IPS-18a (cell line): ENCODE measurements around the gene LYRM4.

ENCODE experiments used
- H3K27ac ChIP-seq: one replicate; pipeline ENCODE4 v1.5.1; 2013; ENCODE audit warnings: low read length
- H3K27me3 ChIP-seq: one replicate; pipeline ENCODE4 v1.6.1; 2013; ENCODE audit warnings: mild to moderate bottlenecking, low read length; ENCODE audit not compliant: control insufficient read depth, insufficient read depth
- H3K36me3 ChIP-seq: one replicate; pipeline ENCODE4 v1.6.1; 2013; ENCODE audit warnings: low read depth, low read length; ENCODE audit not compliant: control insufficient read depth
- H3K4me1 ChIP-seq: one replicate; pipeline ENCODE4 v1.6.1; 2013; ENCODE audit warnings: low read depth, low read length; ENCODE audit not compliant: control insufficient read depth
- H3K4me3 ChIP-seq: one replicate; pipeline ENCODE4 v1.5.1; 2013; ENCODE audit warnings: low read length
- H3K9ac ChIP-seq: one replicate; pipeline ENCODE4 v1.6.1; 2013; ENCODE audit warnings: mild to moderate bottlenecking, low read length, moderate library complexity
- H3K9me3 ChIP-seq: one replicate; pipeline ENCODE4 v1.6.1; 2013; ENCODE audit warnings: low read depth, low read length; ENCODE audit not compliant: control insufficient read depth

LYRM4 gene

DNA sequence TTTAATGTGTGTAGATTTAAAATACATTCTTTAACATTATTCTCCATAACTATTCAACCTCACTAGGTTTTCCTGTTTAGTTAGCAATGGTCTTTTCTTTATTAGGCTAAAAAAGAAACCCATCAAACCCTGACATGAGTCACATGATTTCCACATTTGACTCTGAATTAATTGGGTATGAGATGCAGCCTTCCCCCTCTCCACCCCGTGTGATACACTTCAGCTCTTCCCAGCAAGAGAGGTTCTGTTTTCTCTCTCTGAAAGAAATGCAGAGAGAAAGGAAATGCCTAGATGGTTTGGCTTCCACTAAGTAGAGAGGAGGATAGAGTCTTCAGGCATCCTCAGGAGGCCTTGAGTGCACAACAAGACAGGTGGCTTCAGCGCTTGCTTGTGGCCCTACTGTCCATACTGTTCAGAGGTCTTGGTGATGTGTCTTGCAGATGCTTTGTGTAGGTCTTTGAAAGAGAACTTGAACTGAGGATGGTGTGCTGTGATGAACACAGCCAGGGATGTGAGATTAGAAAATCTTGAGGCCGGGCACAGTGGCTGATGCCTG lies 17.9 kb upstream of the LYRM4 start:
- no peak overlapping the region for H3K4me3 ChIP-seq
- H3K9me3 ChIP-seq: no peaks in the 10 kb centered on the region
- H3K27ac ChIP-seq: no peak overlapping the region
- no peak overlapping the region for H3K9ac ChIP-seq
- no peaks in the 10 kb centered on the region for H3K36me3 ChIP-seq
- H3K27me3 ChIP-seq: no peaks in the 10 kb centered on the region
- H3K4me1 ChIP-seq: peaks cover 10% of the 10 kb centered on the region

- Histone ChIP-seq H3K36me3 (no peaks in the 10 kb centered on the region), H3K4me1 (peaks cover 10% of the 10 kb centered on the region), H3K4me3 (no peak overlapping the region), H3K9me3 (no peaks in the 10 kb centered on the region), H3K27ac (no peak overlapping the region), H3K9ac (peak overlapping the region; percentile 2), H3K27me3 (no peaks in the 10 kb centered on the region)
These were observed 17.3 kb upstream of the LYRM4 start for GRCh38 chr6:5278047-5278446.

DNA sequence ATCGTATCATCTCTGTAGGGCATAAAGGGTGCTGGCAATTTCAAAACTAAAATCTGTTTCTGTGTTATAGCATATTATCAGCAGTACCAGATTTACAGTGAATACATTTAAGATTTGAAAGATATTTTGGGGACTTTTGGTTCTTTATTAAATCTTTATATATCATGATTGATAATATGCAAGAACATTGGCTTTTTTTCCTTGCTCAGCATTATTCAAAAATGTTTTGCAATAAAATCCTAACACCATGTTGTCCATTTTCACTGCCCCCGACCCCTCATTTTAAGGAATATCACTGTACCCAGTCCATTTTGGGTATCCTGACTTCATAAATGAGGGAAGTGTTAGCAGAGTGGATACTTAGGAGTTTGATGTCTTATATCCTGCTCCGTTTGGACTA lies 16.8 kb upstream of the LYRM4 start:
- Histone ChIP-seq H3K36me3 (no peaks in the 10 kb centered on the region), H3K4me1 (peaks cover 10% of the 10 kb centered on the region), H3K27me3 (no peaks in the 10 kb centered on the region), H3K9ac (peak overlapping the region; percentile 2), H3K27ac (no peak overlapping the region), H3K9me3 (no peaks in the 10 kb centered on the region), H3K4me3 (no peak overlapping the region)

GRCh38 chr6:5276581-5276980 lies 15.8 kb upstream of the LYRM4 start:
- H3K27ac ChIP-seq: no peak overlapping the region
- H3K4me3 ChIP-seq: no peak overlapping the region
- H3K27me3 ChIP-seq: no peaks in the 10 kb centered on the region
- H3K4me1 ChIP-seq: peaks cover 10% of the 10 kb centered on the region
- H3K9ac ChIP-seq: no peak overlapping the region
- no peaks in the 10 kb centered on the region for H3K36me3 ChIP-seq
- H3K9me3 ChIP-seq: no peaks in the 10 kb centered on the region

- Histone ChIP-seq H3K36me3 (no peaks in the 10 kb centered on the region), H3K9me3 (no peaks in the 10 kb centered on the region), H3K4me3 (no peak overlapping the region), H3K9ac (no peak overlapping the region), H3K4me1 (peaks cover 16% of the 10 kb centered on the region), H3K27ac (no peak overlapping the region), H3K27me3 (no peaks in the 10 kb centered on the region)
These were observed 14.7 kb upstream of the LYRM4 start for GRCh38 chr6:5275497-5275896.

- H3K27ac ChIP-seq: no peak overlapping the region
- H3K4me1 ChIP-seq: peaks cover 18% of the 10 kb centered on the region
- no peaks in the 10 kb centered on the region for H3K36me3 ChIP-seq
- H3K9ac ChIP-seq: no peak overlapping the region
- no peak overlapping the region for H3K4me3 ChIP-seq
- no peaks in the 10 kb centered on the region for H3K9me3 ChIP-seq
- H3K27me3 ChIP-seq: no peaks in the 10 kb centered on the region
These were observed 13.5 kb upstream of the LYRM4 start for GRCh38 chr6:5274231-5274630.

DNA sequence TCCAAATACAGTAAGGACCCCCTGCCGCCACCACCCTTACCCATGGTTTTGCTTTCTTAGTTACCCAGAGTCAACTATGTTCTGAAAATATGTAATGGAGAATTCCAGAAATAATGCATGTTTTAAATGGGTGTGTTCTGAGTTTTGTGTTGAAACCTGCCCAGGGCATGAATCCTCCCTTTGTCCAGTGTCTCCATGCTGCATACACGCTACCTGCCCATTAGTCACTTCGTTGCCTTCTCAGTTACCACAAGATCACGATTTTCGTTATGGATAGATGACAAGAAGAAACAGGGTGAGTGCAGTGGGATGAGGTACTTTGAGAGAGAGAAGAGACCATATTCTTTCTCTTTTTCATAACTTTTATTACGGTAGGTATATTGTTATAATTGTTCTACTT lies 11.2 kb upstream of the LYRM4 start:
- Histone ChIP-seq H3K9ac (no peak overlapping the region), H3K4me3 (no peak overlapping the region), H3K4me1 (peaks cover 14% of the 10 kb centered on the region), H3K27me3 (no peaks in the 10 kb centered on the region), H3K27ac (no peak overlapping the region), H3K36me3 (no peaks in the 10 kb centered on the region), H3K9me3 (no peaks in the 10 kb centered on the region)

GRCh38 chr6:5270093-5270680 lies 9.4 kb upstream of the LYRM4 start:
- Histone ChIP-seq H3K36me3 (no peaks in the 10 kb centered on the region), H3K27me3 (no peaks in the 10 kb centered on the region)

GRCh38 chr6:5266423-5266822 lies 5.7 kb upstream of the LYRM4 start:
- Histone ChIP-seq H3K4me3 (no peak overlapping the region), H3K36me3 (no peaks in the 10 kb centered on the region), H3K4me1 (peaks cover 8% of the 10 kb centered on the region), H3K27me3 (no peaks in the 10 kb centered on the region), H3K9ac (no peak overlapping the region), H3K27ac (no peak overlapping the region), H3K9me3 (no peaks in the 10 kb centered on the region)

More at GRCh38 chr6:5270093-5270680, 9.4 kb upstream of the LYRM4 start:
- no peak overlapping the region for H3K9ac ChIP-seq
- no peak overlapping the region for H3K4me3 ChIP-seq
- H3K4me1 ChIP-seq: peaks cover 8% of the 10 kb centered on the region
- no peak overlapping the region for H3K27ac ChIP-seq
- no peaks in the 10 kb centered on the region for H3K9me3 ChIP-seq

DNA sequence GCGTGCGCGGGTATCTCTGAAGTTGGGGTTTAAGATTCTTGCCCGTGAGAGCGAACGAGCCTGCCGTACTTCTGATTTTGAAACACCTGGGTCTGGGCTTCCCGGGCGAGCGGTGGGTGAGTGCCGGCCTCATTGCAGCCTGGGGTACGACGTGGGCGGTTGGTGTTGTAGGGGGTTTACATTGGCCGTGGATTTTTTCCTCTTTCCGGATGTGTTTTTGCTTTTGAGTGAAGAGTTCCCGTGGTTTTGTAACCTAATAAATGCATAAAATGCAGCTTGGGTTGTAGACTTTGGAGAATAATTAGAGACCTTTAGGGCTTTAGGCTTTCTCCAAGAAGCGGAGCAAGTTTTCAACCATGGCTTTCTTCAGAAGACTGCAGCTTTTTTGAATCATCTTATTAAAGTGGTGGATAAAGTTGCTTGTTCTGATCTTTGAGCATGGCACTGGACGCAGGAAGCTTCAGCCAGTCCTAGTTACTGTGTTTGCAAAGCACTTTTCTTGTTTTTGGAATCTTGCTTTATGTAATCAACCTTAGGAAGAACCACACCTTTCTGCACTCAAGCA lies 877 bp upstream of the LYRM4 start:
- Histone ChIP-seq H3K36me3 (peaks cover 4% of the 10 kb centered on the region), H3K4me1 (no peaks in the 10 kb centered on the region), H3K9ac (peak overlapping the region; percentile 94), H3K4me3 (peak overlapping the region; percentile 95), H3K27ac (peak overlapping the region; percentile 97), H3K9me3 (no peaks in the 10 kb centered on the region), H3K27me3 (no peaks in the 10 kb centered on the region)

GRCh38 chr6:5260111-5260620 lies 584 bp downstream of the LYRM4 start:
- Histone ChIP-seq H3K9ac (peak overlapping the region; percentile 94), H3K27me3 (no peaks in the 10 kb centered on the region), H3K4me1 (no peaks in the 10 kb centered on the region), H3K9me3 (no peaks in the 10 kb centered on the region), H3K36me3 (peaks cover 4% of the 10 kb centered on the region), H3K4me3 (peak overlapping the region; percentile 95), H3K27ac (peak overlapping the region; percentile 1)

GRCh38 chr6:5259428-5259827 lies 1.3 kb downstream of the LYRM4 start:
- H3K4me3 ChIP-seq: peak overlapping the region; percentile 95
- H3K4me1 ChIP-seq: no peaks in the 10 kb centered on the region
- no peaks in the 10 kb centered on the region for H3K27me3 ChIP-seq
- H3K9ac ChIP-seq: peak overlapping the region; percentile 94
- H3K9me3 ChIP-seq: no peaks in the 10 kb centered on the region
- peaks cover 4% of the 10 kb centered on the region for H3K36me3 ChIP-seq
- no peak overlapping the region for H3K27ac ChIP-seq
